Measurements from ENCODE around the gene LUC7L. TPM values are rescaled to one million over a fixed set of nuclear protein-coding genes. Genes with fewer than 3 reads are reported as not detected.

LUC7L gene
- total RNA-seq, 1 experiment from 2014 or later = 137 TPM

DNA sequence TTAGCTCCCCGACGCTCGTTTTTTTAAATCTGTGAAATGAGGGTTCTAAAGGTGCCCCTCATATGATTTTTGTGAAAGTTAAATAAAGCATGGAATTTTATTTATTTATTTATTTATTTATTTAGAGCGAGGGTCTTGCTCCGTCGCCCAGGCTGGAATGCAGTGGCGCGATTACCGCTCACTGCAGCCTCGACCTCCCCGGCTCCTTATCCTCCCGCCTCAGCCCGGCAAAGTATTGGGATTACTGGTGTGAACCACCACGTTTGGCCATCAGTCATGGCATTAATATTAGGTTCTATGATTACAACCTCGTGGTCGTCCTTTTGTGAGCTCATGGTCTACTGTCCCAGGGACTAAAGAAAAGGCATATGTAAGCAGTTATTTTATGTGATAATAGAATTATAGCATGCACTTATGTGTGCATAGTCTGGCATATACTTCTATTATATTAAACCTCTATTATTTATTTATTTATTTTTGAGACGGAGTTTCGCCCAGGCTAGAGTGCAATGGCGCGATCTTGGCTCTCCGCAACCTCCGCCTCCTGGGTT lies 557 bp upstream of the LUC7L start:
- no peak overlapping the region for H4K8ac ChIP-seq (replicated peaks; ENCODE audit: insufficient read length, low read depth, low read length)
- Mint-ChIP-seq H3K27ac (no peak overlapping the region), H3K27me3 (ENCODE audit: low read depth) (no peaks in the 10 kb centered on the region), H3K36me3 (ENCODE audit: insufficient read depth in 1 of 3, low read depth in 3 of 3) (peaks cover 29 to 37% (median 36%) of the 10 kb centered on the region in 3 experiments; a peak in 6 of 7 replicates), H3K4me3 (peak overlapping the region; percentile 94 to 95), H3K4me1 (peaks cover 17 to 22% of the 10 kb centered on the region in 2 experiments), H3K9me3 (no peaks in the 10 kb centered on the region; a peak in 1 of 5 replicates)
- H4K5ac ChIP-seq (ENCODE audit: insufficient read length, low read depth, low read length) = no peak overlapping the region
- H3K79me2 ChIP-seq (ENCODE audit: insufficient read depth, low read length) = peaks cover 23% of the 10 kb centered on the region
- no peaks in the 10 kb centered on the region for H3K9me3 ChIP-seq (ENCODE audit: control insufficient read depth, low read depth, low read length)
- no peak overlapping the region for H2AFZ ChIP-seq (ENCODE audit: low read length)
- no peak overlapping the region for H3K4me2 ChIP-seq (ENCODE audit: insufficient read depth, insufficient read length, low read length)
- no peak overlapping the region for H2AK5ac ChIP-seq (ENCODE audit: insufficient read length, low read length)
- no peak for TF ChIP-seq CTCF (conservative IDR thresholded peaks at IDR 0.05)
- H3K18ac ChIP-seq (ENCODE audit: insufficient read length, low read depth, low read length) = no peak overlapping the region
- H2BK120ac ChIP-seq (ENCODE audit: low read depth, low read length, poor library complexity, severe bottlenecking) = no peak overlapping the region
- H3K4me1 ChIP-seq (ENCODE audit: insufficient read depth, low read length) = peaks cover 3% of the 10 kb centered on the region; the same call in 1 of the 2 replicates
- H3K79me1 ChIP-seq (ENCODE audit: insufficient read depth, low read depth, low read length, poor library complexity, severe bottlenecking) = no peaks in the 10 kb centered on the region
- H3T11ph ChIP-seq (ENCODE audit: low read length) = no peak overlapping the region
- H4K20me1 ChIP-seq (ENCODE audit: control insufficient read depth, insufficient read depth, insufficient read length) = no peaks in the 10 kb centered on the region
- H3K27ac ChIP-seq (ENCODE audit: insufficient read length, low read depth, low read length) = no peak overlapping the region
- H4K91ac ChIP-seq (ENCODE audit: insufficient read length, low read depth, low read length) = no peak overlapping the region
- H3K4ac ChIP-seq (ENCODE audit: low read depth, low read length) = no peak overlapping the region
- H2BK20ac ChIP-seq (ENCODE audit: low read depth, low read length, poor library complexity, severe bottlenecking) = no peak overlapping the region
- H3K56ac ChIP-seq (ENCODE audit: insufficient read length, low read depth, low read length) = no peak overlapping the region
- no peaks in the 10 kb centered on the region for H3K27me3 ChIP-seq (ENCODE audit: insufficient read depth, low read length)
- no peak for DNase-seq
- no peak overlapping the region for H2BK12ac ChIP-seq (ENCODE audit: insufficient read length, low read depth, low read length)
- no CpG with 5 or more reads among the region's 22 CpGs for WGBS (ENCODE audit: extremely low coverage, insufficient read length, low lambda C conversion rate)
- no peak overlapping the region for H3K14ac ChIP-seq (ENCODE audit: insufficient read depth, low read length)
- H3K23me2 ChIP-seq (ENCODE audit: insufficient read length, low read depth, low read length, poor library complexity, severe bottlenecking) = peaks cover 3% of the 10 kb centered on the region
- no peak overlapping the region for H2BK5ac ChIP-seq (ENCODE audit: insufficient read length, low read length)
- H3K9ac ChIP-seq (ENCODE audit: extremely low read depth, insufficient read length, low read length) = no peak overlapping the region
- no peak overlapping the region for H3K23ac ChIP-seq (ENCODE audit: insufficient read length, low read depth, low read length)
- no peak overlapping the region for H2BK15ac ChIP-seq (ENCODE audit: low read depth, low read length)
